Large intestine (tissue), 12 donors: ENCODE data around the gene VLDLR. TPM values are rescaled to one million over a fixed set of nuclear protein-coding genes. Genes with fewer than 3 reads are reported as not detected.
A peak's percentile ranks its signal among the peaks of the same experiment; 100 is the strongest.

Experiments
- DNase-seq, 2 donors: peaks; one replicate each; pipeline versions ENCODE4 v3.0.0 to v3.0.0-alpha.2; 2013
- H3K27ac ChIP-seq: one replicate; pipeline ENCODE4 v1.5.1; 2013; ENCODE audit warnings: low read length
- H3K27me3 ChIP-seq: 2 replicates; pipeline ENCODE4 v1.6.1; 2013; ENCODE audit warnings: low read length; ENCODE audit not compliant: control insufficient read depth, insufficient read depth
- H3K36me3 ChIP-seq: 2 replicates; pipeline ENCODE4 v1.6.1; 2013; ENCODE audit warnings: low read length; ENCODE audit not compliant: control insufficient read depth, insufficient read depth
- H3K4me1 ChIP-seq: one replicate; pipeline ENCODE4 v1.6.1; 2013; ENCODE audit warnings: low read length; ENCODE audit not compliant: control insufficient read depth, insufficient read depth
- H3K4me3 ChIP-seq: one replicate; pipeline ENCODE4 v1.5.1; 2013; ENCODE audit warnings: low read length
- H3K9me3 ChIP-seq: one replicate; pipeline ENCODE4 v1.6.1; 2013; ENCODE audit warnings: mild to moderate bottlenecking, low read depth, low read length, moderate library complexity; ENCODE audit not compliant: control insufficient read depth
- WGBS: methylation state at CpG from one replicate; pipeline ENCODE4 v1.1.5; 2013; ENCODE audit warnings: low lambda C conversion rate; ENCODE audit not compliant: insufficient coverage; 5-methylcytosine and 5-hydroxymethylcytosine counted together
- long read RNA-seq, 11 donors: transcript quantifications; one replicate each; lab custom pipeline, GENCODE V29; 2026
- polyA plus RNA-seq: library from polyadenylated mRNA; unstranded; fragments of 120-200 nt; gene quantifications from one replicate; pipeline ENCODE4 v1.2.1, GENCODE V29; 2013

Gene VLDLR
- 9.1 TPM for polyA plus RNA-seq
- long read RNA-seq, donor 1, partial matches to known transcripts, result 0 of 1 reads
- long read RNA-seq, donor 1, other reads (novel, unspliced or antisense), result 0 of 1 reads
- long read RNA-seq, donor 2, full-length matches to known transcripts, result 2 of 2 reads
- long read RNA-seq, donor 2, partial matches to known transcripts, result 0 of 2 reads
- long read RNA-seq, donor 2, other reads (novel, unspliced or antisense), result 0 of 2 reads
- long read RNA-seq, donor 3, result 0 reads
- long read RNA-seq, donor 4, result 0 reads
- long read RNA-seq, donor 5, partial matches to known transcripts, result 0 of 2 reads
- long read RNA-seq, donor 5, other reads (novel, unspliced or antisense), result 0 of 2 reads
- long read RNA-seq, donor 6, result 0 reads
- long read RNA-seq, donor 7, full-length matches to known transcripts, result 3 of 3 reads
- long read RNA-seq, donor 7, partial matches to known transcripts, result 0 of 3 reads
- long read RNA-seq, donor 7, other reads (novel, unspliced or antisense), result 0 of 3 reads
- long read RNA-seq, donor 8, result 0 reads
- long read RNA-seq, donor 9, partial matches to known transcripts, result 0 of 1 reads
- long read RNA-seq, donor 9, other reads (novel, unspliced or antisense), result 0 of 1 reads
- long read RNA-seq, donor 10, partial matches to known transcripts, result 0 of 1 reads
- long read RNA-seq, donor 10, other reads (novel, unspliced or antisense), result 0 of 1 reads
- long read RNA-seq, donor 11, result 0 reads

GRCh38 chr9:2621722-2622460 lies at the start of gene VLDLR:
Gene VLDLR (plus strand): TSS chr9:2621787. CDS start chr9:2622190, 403 bp downstream.
- peaks cover 12% of the 10 kb centered on the region for H3K4me1 ChIP-seq
- peak within 1 kb of the TSS; percentile 52 for H3K4me3 ChIP-seq
- H3K36me3 ChIP-seq, result no peaks in the 10 kb centered on the region
- peak within 1 kb of the TSS; percentile 27 for H3K27ac ChIP-seq
- WGBS, result no CpG with 5 or more reads among the region's 72 CpGs
- peak; percentile 20 to 46 for DNase-seq
- H3K9me3 ChIP-seq, result peaks cover 4% of the 10 kb centered on the region
- H3K27me3 ChIP-seq, result peaks cover 73% of the 10 kb centered on the region

DNA sequence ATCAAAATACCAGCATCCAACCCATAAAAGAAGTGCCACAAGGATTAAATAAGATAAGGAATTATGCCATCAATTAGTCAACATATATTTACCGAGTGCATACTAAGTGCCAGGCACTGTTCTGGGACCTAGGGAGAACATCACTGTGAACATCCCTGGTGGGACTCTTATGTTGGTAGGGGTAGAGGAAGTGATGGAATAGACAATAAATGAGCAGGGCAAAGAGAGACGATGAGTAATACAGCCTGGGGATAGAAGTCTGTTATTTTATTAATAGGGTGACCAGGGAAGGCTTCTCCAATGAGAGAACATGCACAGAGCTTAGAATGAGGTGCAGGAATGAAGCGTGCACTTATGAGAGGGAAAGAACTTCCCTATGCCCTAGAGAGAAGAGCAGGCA lies 47.4 kb upstream of the VLDLR start:
- H3K9me3 ChIP-seq, result no peaks in the 10 kb centered on the region
- no peak for DNase-seq
- no CpG with 5 or more reads among the region's 3 CpGs for WGBS
- no peaks in the 10 kb centered on the region for H3K36me3 ChIP-seq
- H3K4me3 ChIP-seq, result no peak overlapping the region
- no peaks in the 10 kb centered on the region for H3K27me3 ChIP-seq
- H3K4me1 ChIP-seq, result peaks cover 5% of the 10 kb centered on the region
- H3K27ac ChIP-seq, result no peak overlapping the region

- Histone ChIP-seq H3K27ac (no peak overlapping the region), H3K27me3 (no peaks in the 10 kb centered on the region), H3K9me3 (no peaks in the 10 kb centered on the region), H3K36me3 (no peaks in the 10 kb centered on the region), H3K4me1 (no peaks in the 10 kb centered on the region), H3K4me3 (no peak overlapping the region)
- no peak for DNase-seq
- 72% methylated on average over 2 of the region's 2 CpGs for WGBS
Observed at GRCh38 chr9:2576631-2577030, 45.0 kb upstream of the VLDLR start.

GRCh38 chr9:2583308-2584013 lies 38.1 kb upstream of the VLDLR start:
- no peak for DNase-seq
- WGBS, result no CpG with 5 or more reads among the region's 13 CpGs
- Histone ChIP-seq H3K4me3 (no peak overlapping the region), H3K36me3 (no peaks in the 10 kb centered on the region), H3K4me1 (no peaks in the 10 kb centered on the region), H3K27ac (no peak overlapping the region), H3K27me3 (no peaks in the 10 kb centered on the region), H3K9me3 (no peaks in the 10 kb centered on the region)

DNA sequence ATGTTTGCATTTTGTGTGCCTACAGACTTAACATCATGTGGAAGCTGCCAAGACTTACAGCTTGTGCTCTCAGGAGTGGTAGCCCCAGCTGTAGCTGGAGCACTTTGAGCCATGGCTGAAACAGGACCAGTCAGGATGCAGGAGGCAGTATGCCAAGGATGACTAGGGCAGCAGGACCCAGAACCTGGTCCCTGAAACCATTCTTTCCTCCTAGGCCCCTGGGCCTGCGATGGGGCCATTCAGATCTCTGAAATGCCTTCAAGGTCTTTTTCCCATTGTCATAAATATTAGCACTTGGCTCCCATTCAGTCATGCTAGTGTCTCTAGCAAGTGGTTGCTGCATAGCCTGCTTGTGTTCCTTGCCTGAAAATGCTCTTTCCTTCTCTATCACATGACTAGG lies 29.6 kb upstream of the VLDLR start:
- Histone ChIP-seq H3K27me3 (no peaks in the 10 kb centered on the region), H3K36me3 (no peaks in the 10 kb centered on the region), H3K4me3 (no peak overlapping the region), H3K27ac (no peak overlapping the region), H3K4me1 (no peaks in the 10 kb centered on the region), H3K9me3 (no peaks in the 10 kb centered on the region)
- WGBS, result 100% methylated on average over 1 of the region's 1 CpG
- no peak for DNase-seq

GRCh38 chr9:2593744-2594143 lies 27.8 kb upstream of the VLDLR start:
- Histone ChIP-seq H3K27ac (no peak overlapping the region), H3K27me3 (no peaks in the 10 kb centered on the region), H3K4me1 (no peaks in the 10 kb centered on the region), H3K9me3 (no peaks in the 10 kb centered on the region), H3K36me3 (no peaks in the 10 kb centered on the region), H3K4me3 (no peak overlapping the region)
- DNase-seq, result no peak

DNA sequence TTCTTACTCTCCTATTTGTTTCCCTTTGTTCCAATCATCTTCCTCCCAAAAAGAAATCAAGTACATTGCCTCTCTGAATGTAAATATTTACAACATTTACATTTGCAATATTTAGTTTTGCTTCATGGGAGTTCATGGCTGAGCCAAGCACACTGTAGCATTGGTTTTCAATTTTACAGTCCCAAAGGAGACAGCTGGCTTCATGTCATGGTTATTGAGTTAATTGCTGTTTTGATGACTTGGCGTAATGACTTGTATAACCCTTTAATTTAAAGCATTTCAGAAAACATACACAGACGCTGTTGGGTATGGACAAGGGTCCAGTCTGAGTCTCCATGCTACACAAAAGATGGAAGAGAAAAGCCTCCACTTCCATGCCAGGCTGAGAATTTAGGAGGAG lies 25.6 kb upstream of the VLDLR start:
- Histone ChIP-seq H3K4me1 (no peaks in the 10 kb centered on the region), H3K9me3 (no peaks in the 10 kb centered on the region), H3K36me3 (no peaks in the 10 kb centered on the region), H3K27ac (no peak overlapping the region), H3K4me3 (no peak overlapping the region), H3K27me3 (no peaks in the 10 kb centered on the region)
- no CpG with 5 or more reads among the region's 2 CpGs for WGBS
- no peak for DNase-seq

DNA sequence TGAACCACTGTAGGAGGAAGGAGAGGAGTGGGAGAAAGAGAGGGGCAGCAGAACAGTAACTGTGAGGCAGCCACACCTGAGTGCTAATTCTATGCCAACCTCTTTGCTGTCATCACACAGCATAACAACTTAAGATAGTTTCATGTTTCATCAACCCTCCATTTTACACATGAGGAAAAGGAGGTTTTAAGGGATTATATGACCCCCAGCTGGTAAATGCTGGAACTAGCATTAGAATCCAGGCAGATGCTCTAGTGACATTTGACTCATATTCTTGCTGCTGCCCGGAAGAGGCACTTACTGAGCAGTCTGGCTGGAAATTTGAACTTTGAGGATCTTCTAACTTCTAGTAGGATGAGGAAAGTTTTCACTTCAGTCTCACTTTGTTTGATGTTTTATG lies 24.1 kb upstream of the VLDLR start:
- no peaks in the 10 kb centered on the region for H3K27me3 ChIP-seq
- H3K36me3 ChIP-seq, result no peaks in the 10 kb centered on the region
- H3K4me1 ChIP-seq, result no peaks in the 10 kb centered on the region
- H3K9me3 ChIP-seq, result no peaks in the 10 kb centered on the region
- DNase-seq, result no peak
- H3K4me3 ChIP-seq, result no peak overlapping the region
- no peak overlapping the region for H3K27ac ChIP-seq
- no CpG with 5 or more reads among the region's 1 CpG for WGBS

- no peak for DNase-seq
- H3K27me3 ChIP-seq, result no peaks in the 10 kb centered on the region
- no peaks in the 10 kb centered on the region for H3K4me1 ChIP-seq
- H3K36me3 ChIP-seq, result no peaks in the 10 kb centered on the region
- no peak overlapping the region for H3K27ac ChIP-seq
- H3K9me3 ChIP-seq, result no peaks in the 10 kb centered on the region
- no CpG with 5 or more reads among the region's 2 CpGs for WGBS
- no peak overlapping the region for H3K4me3 ChIP-seq
Observed at GRCh38 chr9:2599896-2600295, 21.7 kb upstream of the VLDLR start.

GRCh38 chr9:2600307-2600706 lies 21.3 kb upstream of the VLDLR start:
- Histone ChIP-seq H3K27me3 (no peaks in the 10 kb centered on the region), H3K9me3 (no peaks in the 10 kb centered on the region), H3K27ac (no peak overlapping the region), H3K4me1 (no peaks in the 10 kb centered on the region), H3K4me3 (no peak overlapping the region), H3K36me3 (no peaks in the 10 kb centered on the region)
- 90% methylated on average over 2 of the region's 2 CpGs for WGBS
- no peak for DNase-seq
